ENCODE data around the gene SAMD4A. TPM values are rescaled to one million over a fixed set of nuclear protein-coding genes. Genes with fewer than 3 reads are reported as not detected.

Gene SAMD4A
- total RNA-seq, 2 donors from 2014 or later, result 11.2 to 15.3 TPM

GRCh38 chr14:54808326-54809161 is 241.6 kb downstream of the SAMD4A start:
- TF ChIP-seq CTCF (IDR thresholded peaks at IDR 0.05) (no peak), POLR2A (IDR thresholded peaks at IDR 0.05) (no peak)

GRCh38 chr14:54809767-54810166 is 242.8 kb downstream of the SAMD4A start:
- no peaks in the 10 kb centered on the region for H3K9me3 ChIP-seq
- 80 to 93% methylated on average over 7 to 8 of the region's 8 CpGs for WGBS, 2 donors
- ATAC-seq (no peak), DNase-seq (no peak)
- TF ChIP-seq POLR2A (IDR thresholded peaks at IDR 0.05) (no peak), CTCF (IDR thresholded peaks at IDR 0.05) (no peak)
- no peak overlapping the region for H3K27ac ChIP-seq
- H3K36me3 ChIP-seq (replicated peaks in 1 of 2; ENCODE audit: insufficient read depth in 1 of 2, low read depth in 2 of 2), result no peaks in the 10 kb centered on the region
- H3K4me1 ChIP-seq, result no peaks in the 10 kb centered on the region
- H3K4me3 ChIP-seq, result no peak overlapping the region
- H3K27me3 ChIP-seq, result no peaks in the 10 kb centered on the region
- intact Hi-C loops (cut with DNase I), result no loop called here

More at GRCh38 chr14:54808326-54809161, 241.6 kb downstream of the SAMD4A start:
- Histone ChIP-seq H3K36me3 (replicated peaks in 1 of 2; ENCODE audit: insufficient read depth in 1 of 2, low read depth in 2 of 2) (no peaks in the 10 kb centered on the region), H3K27me3 (no peaks in the 10 kb centered on the region), H3K4me3 (no peak overlapping the region), H3K9me3 (no peaks in the 10 kb centered on the region), H3K4me1 (no peaks in the 10 kb centered on the region), H3K27ac (no peak overlapping the region)
- WGBS, 2 donors, result 67 to 76% methylated on average over 7 to 8 of the region's 8 CpGs
- no peak for DNase-seq
- intact Hi-C loops (cut with DNase I), result no loop called here
- no peak for ATAC-seq

GRCh38 chr14:54812617-54813016 is 245.7 kb downstream of the SAMD4A start:
- Histone ChIP-seq H3K27ac (no peak overlapping the region), H3K4me1 (no peaks in the 10 kb centered on the region), H3K36me3 (replicated peaks in 1 of 2; ENCODE audit: insufficient read depth in 1 of 2, low read depth in 2 of 2) (no peaks in the 10 kb centered on the region), H3K27me3 (no peaks in the 10 kb centered on the region), H3K9me3 (no peaks in the 10 kb centered on the region), H3K4me3 (no peak overlapping the region)
- DNase-seq (no peak), ATAC-seq (no peak)
- intact Hi-C loops (cut with DNase I), result no loop called here
- WGBS, 2 donors, result 70 to 74% methylated on average over 6 of the region's 6 CpGs
- TF ChIP-seq POLR2A (IDR thresholded peaks at IDR 0.05), result no peak
- no peak for TF ChIP-seq CTCF (IDR thresholded peaks at IDR 0.05)

- DNase-seq, result no peak
- WGBS, 2 donors, result 64 to 74% methylated on average over 2 of the region's 2 CpGs
- intact Hi-C loops (cut with DNase I), result no loop called here
Measured at GRCh38 chr14:54813081-54813480, 246.2 kb downstream of the SAMD4A start.

More at GRCh38 chr14:54813081-54813480, 246.2 kb downstream of the SAMD4A start:
- no peak overlapping the region for H3K4me3 ChIP-seq
- H3K4me1 ChIP-seq, result no peaks in the 10 kb centered on the region
- no peak for TF ChIP-seq POLR2A (IDR thresholded peaks at IDR 0.05)
- TF ChIP-seq CTCF (IDR thresholded peaks at IDR 0.05), result no peak
- no peaks in the 10 kb centered on the region for H3K36me3 ChIP-seq (replicated peaks in 1 of 2; ENCODE audit: insufficient read depth in 1 of 2, low read depth in 2 of 2)
- no peak overlapping the region for H3K27ac ChIP-seq
- H3K9me3 ChIP-seq, result no peaks in the 10 kb centered on the region
- no peak for ATAC-seq
- H3K27me3 ChIP-seq, result no peaks in the 10 kb centered on the region
